WTC11 (cell line): ENCODE measurements around the gene ATAD2B. TPM values are rescaled to one million over a fixed set of nuclear protein-coding genes. Genes with fewer than 3 reads are reported as not detected.

Experiments
- ATAC-seq: fragments of 200-7000 bp; cut with Tn5 transposase; 2 replicates; pipeline ENCODE4 v1.10.0; 2021; ENCODE audit warnings: mild to moderate bottlenecking, moderate library complexity
- CTCF ChIA-PET: fragments of 300-600 bp; sonication (Branson Sonifier 250); formaldehyde crosslinking; loops from one replicate; lab custom pipeline; 2021; ENCODE audit warnings: antibody characterized with exemption; lab: Charles Lee
- POLR2A ChIA-PET: fragments of 350-600 bp; sonication (Branson Sonifier 250); formaldehyde crosslinking; loops from one replicate; lab custom pipeline; 2021; ENCODE audit warnings: antibody characterized with exemption; lab: Charles Lee
- DNase-seq: peaks from one replicate; pipeline ENCODE4 v3.0.0; 2021; ENCODE audit warnings: low spot score
- H3K27ac Mint-ChIP-seq: 2 replicates; pipeline ENCODE4 v1.8.0; 2021; ENCODE audit warnings: mixed read lengths
- H3K27me3 Mint-ChIP-seq: 2 replicates; pipeline ENCODE4 v1.8.0; 2021; ENCODE audit warnings: low read depth, mild to moderate bottlenecking, moderate library complexity, mixed read lengths
- H3K36me3 Mint-ChIP-seq: 2 replicates; pipeline ENCODE4 v1.8.0; 2021; ENCODE audit warnings: mixed read lengths
- H3K4me1 Mint-ChIP-seq: 2 replicates; pipeline ENCODE4 v1.8.0; 2022; ENCODE audit warnings: mixed read lengths
- H3K4me3 Mint-ChIP-seq: 2 replicates; pipeline ENCODE4 v1.8.0; 2021; ENCODE audit warnings: mild to moderate bottlenecking, moderate library complexity, mixed read lengths
- H3K9me3 Mint-ChIP-seq: 2 replicates; pipeline ENCODE4 v1.8.0; 2021; ENCODE audit warnings: mixed read lengths
- CDX4 ChIP-seq: fragments of 250-450 bp; sonication (Bioruptor Pico); IDR thresholded peaks from 2 replicates; pipeline ENCODE4 v1.9.0; 2021; ENCODE audit warnings: moderate library complexity, mild to moderate bottlenecking, inconsistent platforms, borderline replicate concordance
- CREM ChIP-seq: sonication (generic); formaldehyde crosslinking; IDR thresholded peaks from 2 replicates; pipeline ENCODE4 v1.8.1; 2022; ENCODE audit warnings: mild to moderate bottlenecking, missing genetic modification reagents, moderate library complexity
- CTCF ChIP-seq: fragments of 200-600 bp; IDR thresholded peaks from 2 replicates; pipeline ENCODE4 v1.8.0; 2022; ENCODE audit warnings: antibody characterized with exemption
- E2F4 ChIP-seq: sonication (generic); formaldehyde crosslinking; IDR thresholded peaks from 2 replicates; pipeline ENCODE4 v1.8.1; 2022; ENCODE audit warnings: low read depth, mild to moderate bottlenecking, moderate library complexity, missing genetic modification reagents, borderline replicate concordance
- FOXJ3 ChIP-seq: sonication (generic); formaldehyde crosslinking; IDR thresholded peaks from 2 replicates; pipeline ENCODE4 v1.9.0; 2021; ENCODE audit warnings: missing genetic modification reagents, mild to moderate bottlenecking, borderline replicate concordance
- HMGA2 ChIP-seq: fragments of 250-450 bp; sonication (Bioruptor Pico); IDR thresholded peaks from 2 replicates; pipeline ENCODE4 v1.4.0; 2021; ENCODE audit warnings: mild to moderate bottlenecking, moderate library complexity
- KAT7 ChIP-seq: sonication (generic); formaldehyde crosslinking; IDR thresholded peaks from 2 replicates; pipeline ENCODE4 v1.8.1; 2023; ENCODE audit warnings: missing genetic modification reagents, mild to moderate bottlenecking, borderline replicate concordance
- MXD4 ChIP-seq: fragments of 250-450 bp; sonication (Bioruptor Pico); IDR thresholded peaks from 2 replicates; pipeline ENCODE4 v1.8.0; 2021; ENCODE audit warnings: mild to moderate bottlenecking, moderate library complexity, borderline replicate concordance
- NFE2L1 ChIP-seq: sonication (generic); formaldehyde crosslinking; IDR thresholded peaks from 2 replicates; pipeline ENCODE4 v1.8.1; 2023; ENCODE audit warnings: missing genetic modification reagents
- NFYB ChIP-seq: sonication (generic); formaldehyde crosslinking; conservative IDR thresholded peaks from 2 replicates; pipeline ENCODE4 v1.8.0; 2022; ENCODE audit warnings: low read depth, missing genetic modification reagents
- NR3C1 ChIP-seq: sonication (generic); formaldehyde crosslinking; conservative IDR thresholded peaks from 2 replicates; pipeline ENCODE4 v1.8.1; 2023; ENCODE audit warnings: low read depth, mild to moderate bottlenecking, missing genetic modification reagents
- OVOL2 ChIP-seq: fragments of 250-450 bp; sonication (Bioruptor Pico); IDR thresholded peaks from 2 replicates; pipeline ENCODE4 v1.9.0; 2021; ENCODE audit warnings: mild to moderate bottlenecking, borderline replicate concordance
- RELA ChIP-seq: sonication (generic); formaldehyde crosslinking; IDR thresholded peaks from 2 replicates; pipeline ENCODE4 v1.8.1; 2022; ENCODE audit warnings: missing genetic modification reagents, mild to moderate bottlenecking, borderline replicate concordance
- SMAD4 ChIP-seq: sonication (generic); formaldehyde crosslinking; IDR thresholded peaks from 2 replicates; pipeline ENCODE4 v1.8.0; 2022; ENCODE audit warnings: mild to moderate bottlenecking, missing genetic modification reagents
- TEAD4 ChIP-seq: sonication (generic); formaldehyde crosslinking; IDR thresholded peaks from 2 replicates; pipeline ENCODE4 v1.8.0; 2022; ENCODE audit warnings: mild to moderate bottlenecking, missing genetic modification reagents
- USF2 ChIP-seq: sonication (generic); formaldehyde crosslinking; IDR thresholded peaks from 2 replicates; pipeline ENCODE4 v1.8.1; 2023; ENCODE audit warnings: mild to moderate bottlenecking, missing genetic modification reagents, moderate library complexity
- ZBTB43 ChIP-seq: sonication (generic); formaldehyde crosslinking; IDR thresholded peaks from 2 replicates; pipeline ENCODE4 v1.8.1; 2023; ENCODE audit warnings: mild to moderate bottlenecking, missing genetic modification reagents
- ZMAT4 ChIP-seq: fragments of 250-450 bp; sonication (Bioruptor Pico); IDR thresholded peaks from 2 replicates; pipeline ENCODE4 v1.9.0; 2021; ENCODE audit warnings: mild to moderate bottlenecking
- ZNF219 ChIP-seq: sonication (generic); formaldehyde crosslinking; IDR thresholded peaks from 2 replicates; pipeline ENCODE4 v1.8.0; 2023; ENCODE audit warnings: missing genetic modification reagents, mild to moderate bottlenecking, borderline replicate concordance
- ZNF263 ChIP-seq: sonication (generic); formaldehyde crosslinking; IDR thresholded peaks from 2 replicates; pipeline ENCODE4 v1.8.1; 2022; ENCODE audit warnings: low read depth, mild to moderate bottlenecking, moderate library complexity, missing genetic modification reagents
- ZNF423 ChIP-seq: fragments of 250-450 bp; sonication (Bioruptor Pico); IDR thresholded peaks from 2 replicates; pipeline ENCODE4 v2.1.2; 2022; ENCODE audit warnings: mild to moderate bottlenecking, moderate library complexity
- ZSCAN18 ChIP-seq: fragments of 250-450 bp; sonication (Bioruptor Pico); IDR thresholded peaks from 2 replicates; pipeline ENCODE4 v2.1.2; 2022; ENCODE audit warnings: mild to moderate bottlenecking, moderate library complexity
- total RNA-seq: library from RNA; stranded (reverse); gene quantifications from 3 replicates; pipeline ENCODE4 v1.2.3, GENCODE V29; 2021
- TF ChIP-seq, protein P1 (sequence below): sonication (generic); formaldehyde crosslinking; IDR thresholded peaks from 2 replicates; pipeline ENCODE4 v1.8.1; 2022; ENCODE audit warnings: low read depth, missing genetic modification reagents, borderline replicate concordance
- TF ChIP-seq, protein P2 (sequence below): sonication (generic); formaldehyde crosslinking; IDR thresholded peaks from 2 replicates; pipeline ENCODE4 v1.8.0; 2022; ENCODE audit warnings: mild to moderate bottlenecking, missing genetic modification reagents

Gene ATAD2B
- total RNA-seq, 1 experiment from 2014 or later, result 21.5 TPM

- Mint-ChIP-seq H3K36me3 (no peaks in the 10 kb centered on the region), H3K9me3 (no peaks in the 10 kb centered on the region), H3K4me3 (no peak overlapping the region), H3K27me3 (no peaks in the 10 kb centered on the region), H3K4me1 (peaks cover 22% of the 10 kb centered on the region), H3K27ac (no peak overlapping the region)
- ChIA-PET POLR2A (interaction anchor here (0.6 to 0.7 kb wide), 2 partner anchors 45 to 215 kb away, joined by 4 to 8 read pairs; no protein-coding TSS in a partner anchor), CTCF (interaction anchor here (1.1 to 1.2 kb wide), 2 partner anchors 12 to 91 kb away, joined by 3 to 10 read pairs; partner anchors contain the start of gene ATAD2B)
- no peak for DNase-seq
- TF ChIP-seq HMGA2 (CRISPR knock-in tag), result no peak
- no peak for TF ChIP-seq NFE2L1
- TF ChIP-seq CTCF, result no peak
- no peak for TF ChIP-seq NR3C1 (CRISPR knock-in tag)
- no peak for TF ChIP-seq RELA
- no peak for TF ChIP-seq ZNF423
- no peak for ATAC-seq
Observed at GRCh38 chr2:23915327-23915726, 11.6 kb downstream of the ATAD2B start.

- TF ChIP-seq USF2 (CRISPR knock-in tag) (no peak), ZSCAN18 (CRISPR knock-in tag) (no peak), TEAD4 (CRISPR knock-in tag) (no peak), FOXJ3 (CRISPR knock-in tag) (no peak), ZNF219 (no peak), SMAD4 (no peak), NR3C1 (CRISPR knock-in tag) (no peak), E2F4 (CRISPR knock-in tag) (no peak), ZNF263 (CRISPR knock-in tag) (no peak), ZBTB43 (CRISPR knock-in tag) (no peak), MXD4 (CRISPR knock-in tag) (no peak), NFYB (CRISPR knock-in tag) (no peak), CDX4 (CRISPR knock-in tag) (no peak), KAT7 (CRISPR knock-in tag) (no peak), ZMAT4 (no peak), OVOL2 (CRISPR knock-in tag) (no peak), CREM (CRISPR knock-in tag) (no peak)
- TF ChIP-seq, protein P1, sequence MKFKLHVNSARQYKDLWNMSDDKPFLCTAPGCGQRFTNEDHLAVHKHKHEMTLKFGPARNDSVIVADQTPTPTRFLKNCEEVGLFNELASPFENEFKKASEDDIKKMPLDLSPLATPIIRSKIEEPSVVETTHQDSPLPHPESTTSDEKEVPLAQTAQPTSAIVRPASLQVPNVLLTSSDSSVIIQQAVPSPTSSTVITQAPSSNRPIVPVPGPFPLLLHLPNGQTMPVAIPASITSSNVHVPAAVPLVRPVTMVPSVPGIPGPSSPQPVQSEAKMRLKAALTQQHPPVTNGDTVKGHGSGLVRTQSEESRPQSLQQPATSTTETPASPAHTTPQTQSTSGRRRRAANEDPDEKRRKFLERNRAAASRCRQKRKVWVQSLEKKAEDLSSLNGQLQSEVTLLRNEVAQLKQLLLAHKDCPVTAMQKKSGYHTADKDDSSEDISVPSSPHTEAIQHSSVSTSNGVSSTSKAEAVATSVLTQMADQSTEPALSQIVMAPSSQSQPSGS (CRISPR knock-in tag), result no peak
- TF ChIP-seq, protein P2, sequence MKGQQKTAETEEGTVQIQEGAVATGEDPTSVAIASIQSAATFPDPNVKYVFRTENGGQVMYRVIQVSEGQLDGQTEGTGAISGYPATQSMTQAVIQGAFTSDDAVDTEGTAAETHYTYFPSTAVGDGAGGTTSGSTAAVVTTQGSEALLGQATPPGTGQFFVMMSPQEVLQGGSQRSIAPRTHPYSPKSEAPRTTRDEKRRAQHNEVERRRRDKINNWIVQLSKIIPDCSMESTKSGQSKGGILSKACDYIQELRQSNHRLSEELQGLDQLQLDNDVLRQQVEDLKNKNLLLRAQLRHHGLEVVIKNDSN (CRISPR knock-in tag), result no peak
- ATAC-seq (no peak), DNase-seq (no peak)
- Mint-ChIP-seq H3K4me1 (peaks cover 14% of the 10 kb centered on the region), H3K4me3 (no peak overlapping the region), H3K27me3 (no peaks in the 10 kb centered on the region), H3K9me3 (no peaks in the 10 kb centered on the region), H3K27ac (no peak overlapping the region), H3K36me3 (0 out of 2 replicates have a peak, but pooled peaks cover 2% of the 10 kb centered on the region)
- CTCF ChIA-PET, result interaction anchor here (1.5 kb wide), 1 partner anchor 87 kb away, joined by 3 read pairs; no protein-coding TSS in a partner anchor
- POLR2A ChIA-PET, result interaction anchor here (0.6 kb wide), 1 partner anchor 32 kb away, joined by 6 read pairs; no protein-coding TSS in a partner anchor
Observed at GRCh38 chr2:23912054-23912453, 14.9 kb downstream of the ATAD2B start.
